Esophagus muscularis mucosa (tissue), 4 donors: ENCODE measurements around the gene TRAK1. TPM values are rescaled to one million over a fixed set of nuclear protein-coding genes. Genes with fewer than 3 reads are reported as not detected.

Experiments used
- DNase-seq: peaks from one replicate; pipeline ENCODE4 v3.0.0-alpha.2; 2017; ENCODE audit errors: extremely low spot score
- H3K27ac ChIP-seq, 4 donors: fragments of 200-600 bp; sonication (generic); replicated peaks in 1 of 4; 1 replicate in 3 of 4; 2 replicates in 1 of 4; pipeline ENCODE4 v1.5.1; 2016 to 2019; ENCODE audit warnings: mild to moderate bottlenecking in 1 of 4
- H3K27me3 ChIP-seq, 4 donors: fragments of 200-600 bp; sonication (generic); one replicate each; pipeline versions ENCODE4 v1.5.1 to v1.6.0; 2016 to 2019
- H3K36me3 ChIP-seq, 4 donors: fragments of 200-600 bp; sonication (generic); one replicate each; pipeline ENCODE4 v1.5.1; 2016 to 2019
- H3K4me1 ChIP-seq, 4 donors: fragments of 200-600 bp; sonication (generic); one replicate each; pipeline ENCODE4 v1.5.1; 2016 to 2019
- H3K4me3 ChIP-seq, 4 donors: fragments of 200-600 bp; sonication (generic); 1 replicate in 2 of 4; 2 replicates in 2 of 4; pipeline ENCODE4 v1.5.1; 2016 to 2019; ENCODE audit warnings: mild to moderate bottlenecking in 4 of 4, moderate library complexity in 1 of 4
- H3K9me3 ChIP-seq, 4 donors: fragments of 200-600 bp; sonication (generic); 1 replicate in 3 of 4; 2 replicates in 1 of 4; pipeline ENCODE4 v1.5.1; 2016 to 2019
- EP300 ChIP-seq: sonication (generic); formaldehyde crosslinking; IDR thresholded peaks from one replicate; pipeline ENCODE4 v1.6.1; 2017; ENCODE audit warnings: antibody characterized with exemption
- POLR2A ChIP-seq: fragments of 450-650 bp; IDR thresholded peaks from one replicate; pipeline ENCODE4 v1.6.1; 2017; ENCODE audit warnings: antibody characterized with exemption, moderate library complexity, mild to moderate bottlenecking, low read depth
- POLR2AphosphoS5 ChIP-seq, 2 donors: sonication (generic); formaldehyde crosslinking; IDR thresholded peaks; one replicate each; pipeline ENCODE4 v1.6.1; 2017; ENCODE audit warnings: antibody characterized with exemption in 2 of 2
- WGBS: methylation state at CpG from one replicate; pipeline ENCODE4 v1.1.5; 2018; 5-methylcytosine and 5-hydroxymethylcytosine counted together
- intact Hi-C: fragments of 100-400 bp; cut with DNase I; formaldehyde crosslinking; loops from one replicate; pipeline ENCODE4 v1.15.1; 2023
- total RNA-seq, 4 donors: library from RNA; depleted of rRNA; stranded (reverse); fragments of >200 nt; gene quantifications; one replicate each; pipeline versions ENCODE4 v1.1.0 to v1.2.1, GENCODE V29; 2016
- TF ChIP-seq, protein P1 (sequence below), 3 experiments: fragments of 200-600 bp in 2 of 3; fragments of 450-650 bp in 1 of 3; sonication (generic) in 2 of 3; IDR thresholded peaks; one replicate each; pipeline ENCODE4 v1.5.1; 2017 to 2019; ENCODE audit warnings: antibody characterized with exemption in 3 of 3, mild to moderate bottlenecking in 2 of 3, moderate library complexity in 1 of 3

TRAK1 gene
- total RNA-seq, 4 donors from 2014 or later = 45.7 to 74.8 (median 57.7) TPM

DNA sequence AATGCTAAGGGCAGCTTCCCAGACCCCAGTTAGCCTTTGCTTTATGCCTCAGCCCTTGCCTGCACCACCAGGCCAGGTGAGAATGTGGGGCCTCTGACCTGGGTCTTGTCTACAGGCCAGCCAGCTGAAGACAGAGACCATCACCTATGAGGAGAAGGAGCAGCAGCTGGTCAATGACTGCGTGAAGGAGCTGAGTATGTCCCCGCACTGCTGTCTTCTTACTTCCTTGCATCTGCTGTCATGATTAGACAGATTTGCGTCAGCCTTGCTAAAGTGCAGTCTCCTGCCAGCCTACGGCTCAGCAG, 100.2 kb downstream of the TRAK1 start:
- 72% methylated on average over 4 of the region's 4 CpGs for WGBS
- Histone ChIP-seq H3K27ac (no peak overlapping the region), H3K4me3 (no peak overlapping the region), H3K4me1 (peaks cover 31 to 53% (median 38%) of the 10 kb centered on the region in 4 donors), H3K36me3 (peaks cover 25 to 61% (median 42%) of the 10 kb centered on the region in 4 donors), H3K9me3 (no peaks in the 10 kb centered on the region), H3K27me3 (no peaks in the 10 kb centered on the region)
- intact Hi-C loops = loop anchor here (5.0 kb wide), 2 partner anchors 69 to 294 kb away; no protein-coding TSS in a partner anchor
- DNase-seq = no peak
- no peak for TF ChIP-seq POLR2AphosphoS5 (IDR thresholded peaks at IDR 0.05)
- no peak for TF ChIP-seq POLR2A
- TF ChIP-seq EP300 = no peak
- TF ChIP-seq, protein P1, sequence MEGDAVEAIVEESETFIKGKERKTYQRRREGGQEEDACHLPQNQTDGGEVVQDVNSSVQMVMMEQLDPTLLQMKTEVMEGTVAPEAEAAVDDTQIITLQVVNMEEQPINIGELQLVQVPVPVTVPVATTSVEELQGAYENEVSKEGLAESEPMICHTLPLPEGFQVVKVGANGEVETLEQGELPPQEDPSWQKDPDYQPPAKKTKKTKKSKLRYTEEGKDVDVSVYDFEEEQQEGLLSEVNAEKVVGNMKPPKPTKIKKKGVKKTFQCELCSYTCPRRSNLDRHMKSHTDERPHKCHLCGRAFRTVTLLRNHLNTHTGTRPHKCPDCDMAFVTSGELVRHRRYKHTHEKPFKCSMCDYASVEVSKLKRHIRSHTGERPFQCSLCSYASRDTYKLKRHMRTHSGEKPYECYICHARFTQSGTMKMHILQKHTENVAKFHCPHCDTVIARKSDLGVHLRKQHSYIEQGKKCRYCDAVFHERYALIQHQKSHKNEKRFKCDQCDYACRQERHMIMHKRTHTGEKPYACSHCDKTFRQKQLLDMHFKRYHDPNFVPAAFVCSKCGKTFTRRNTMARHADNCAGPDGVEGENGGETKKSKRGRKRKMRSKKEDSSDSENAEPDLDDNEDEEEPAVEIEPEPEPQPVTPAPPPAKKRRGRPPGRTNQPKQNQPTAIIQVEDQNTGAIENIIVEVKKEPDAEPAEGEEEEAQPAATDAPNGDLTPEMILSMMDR (IDR thresholded peaks at IDR 0.05) = no peak

DNA sequence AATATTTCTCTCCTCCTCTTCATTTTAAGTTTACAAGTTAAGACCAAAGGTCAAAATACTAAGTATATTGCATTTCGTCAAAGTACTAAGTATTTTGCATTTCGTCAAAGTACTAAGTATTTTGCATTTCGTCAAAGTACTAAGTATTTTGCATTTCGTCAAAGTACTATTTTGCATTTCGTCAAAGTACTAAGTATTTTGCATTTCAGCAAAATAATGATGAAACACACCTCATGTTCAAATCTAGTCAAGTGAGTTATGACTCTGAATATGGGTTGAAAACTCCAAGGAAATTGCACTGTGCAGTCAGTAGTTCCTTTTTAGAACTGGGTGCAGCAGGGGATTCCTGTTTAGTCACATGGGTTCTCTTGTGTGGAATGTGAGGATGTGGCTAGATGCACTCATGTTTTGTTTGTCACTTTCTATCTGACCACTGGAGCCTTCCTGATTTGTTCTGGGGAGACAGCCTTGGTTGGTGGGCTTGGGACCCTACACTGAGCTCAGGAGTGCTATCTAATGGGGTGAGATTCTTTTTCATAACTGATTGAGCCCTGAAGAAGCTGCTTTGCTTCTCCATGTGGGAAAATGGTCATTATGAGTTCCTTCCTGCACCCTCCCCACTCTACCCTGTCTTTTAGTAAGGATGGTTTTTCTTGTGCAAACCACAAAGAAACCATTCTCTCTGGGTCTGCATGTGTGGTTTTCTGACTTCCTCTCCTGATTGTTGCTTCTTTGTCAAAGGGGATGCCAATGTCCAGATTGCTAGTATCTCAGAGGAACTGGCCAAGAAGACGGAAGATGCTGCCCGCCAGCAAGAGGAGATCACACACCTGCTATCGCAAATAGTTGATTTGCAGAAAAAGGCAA, 101.4 kb downstream of the TRAK1 start:
- TF ChIP-seq POLR2A (no peak), POLR2AphosphoS5 (IDR thresholded peaks at IDR 0.05) (no peak), EP300 (no peak)
- TF ChIP-seq, protein P1 (IDR thresholded peaks at IDR 0.05) = no peak
- intact Hi-C loops = loop anchor here (5.0 kb wide), 2 partner anchors 70 to 295 kb away; no protein-coding TSS in a partner anchor
- WGBS = 80% methylated on average over 8 of the region's 8 CpGs
- H3K9me3 ChIP-seq = no peaks in the 10 kb centered on the region
- H3K27me3 ChIP-seq = no peaks in the 10 kb centered on the region
- no peak overlapping the region for H3K4me3 ChIP-seq
- no peak overlapping the region for H3K27ac ChIP-seq
- peaks cover 31 to 48% (median 38%) of the 10 kb centered on the region in 4 donors for H3K4me1 ChIP-seq
- no peak for DNase-seq
- peaks cover 35 to 72% (median 50%) of the 10 kb centered on the region in 4 donors for H3K36me3 ChIP-seq

DNA sequence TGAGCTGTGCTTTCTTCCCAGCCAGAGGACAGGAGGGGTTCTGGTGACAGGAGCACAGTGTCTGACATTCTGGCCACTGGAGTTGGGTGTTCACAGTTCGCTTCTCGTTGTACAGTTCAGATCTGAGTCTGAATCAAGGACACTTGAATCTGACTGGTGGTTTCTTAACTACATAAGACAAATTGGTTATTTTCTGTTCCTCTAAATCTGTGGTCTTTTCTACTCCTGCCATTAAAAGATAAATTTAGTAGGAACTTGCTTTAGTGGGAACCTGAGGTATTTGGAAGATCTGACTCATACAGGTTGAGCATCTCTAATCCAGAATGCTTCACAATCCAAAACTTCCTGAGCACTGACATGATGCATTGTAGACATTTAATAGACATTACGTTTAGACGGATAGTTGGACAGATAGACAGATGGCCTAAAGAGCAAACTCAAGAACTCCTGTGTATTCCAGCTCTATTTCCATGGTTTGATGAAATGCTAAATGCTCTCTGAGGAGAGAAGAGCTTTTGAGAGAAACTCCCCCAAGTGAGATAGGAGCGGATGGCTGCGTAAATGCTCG, 103.9 kb downstream of the TRAK1 start:
- H3K4me3 ChIP-seq = no peak overlapping the region
- TF ChIP-seq EP300 = no peak
- TF ChIP-seq, protein P1 (IDR thresholded peaks at IDR 0.05) = no peak
- no peak for TF ChIP-seq POLR2AphosphoS5 (IDR thresholded peaks at IDR 0.05)
- TF ChIP-seq POLR2A = no peak
- H3K27me3 ChIP-seq = no peaks in the 10 kb centered on the region
- WGBS = 82% methylated on average over 7 of the region's 7 CpGs
- no peak overlapping the region for H3K27ac ChIP-seq
- no peak for DNase-seq
- intact Hi-C loops = loop anchor here (5.0 kb wide), 2 partner anchors 73 to 298 kb away; no protein-coding TSS in a partner anchor
- peaks cover 23 to 27% (median 26%) of the 10 kb centered on the region in 4 donors for H3K4me1 ChIP-seq
- H3K36me3 ChIP-seq = peaks cover 53 to 77% (median 62%) of the 10 kb centered on the region in 4 donors
- H3K9me3 ChIP-seq = no peaks in the 10 kb centered on the region

DNA sequence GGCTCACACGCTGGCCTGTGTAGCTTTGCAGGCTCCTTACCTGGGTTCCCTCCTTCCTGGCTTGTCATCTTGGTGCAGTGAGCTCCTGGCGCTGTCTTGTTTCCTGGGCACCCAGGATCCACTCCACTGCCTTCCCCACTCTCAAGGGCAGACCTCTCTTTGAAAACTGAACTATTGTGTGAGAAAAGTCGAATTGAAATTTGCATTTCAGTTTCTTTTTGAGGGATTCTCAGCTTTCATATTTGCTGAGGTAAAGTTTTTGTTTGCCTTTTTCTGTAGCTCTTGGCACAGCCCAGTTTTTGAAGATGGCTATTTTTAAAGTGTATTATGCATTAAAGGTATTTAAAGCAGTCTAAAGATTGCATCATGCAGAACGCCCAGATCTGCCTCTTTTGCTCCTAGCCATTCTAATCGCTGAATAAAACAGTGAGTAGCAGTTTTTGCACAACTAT, 104.7 kb downstream of the TRAK1 start:
- Histone ChIP-seq H3K4me1 (peaks cover 14 to 18% (median 17%) of the 10 kb centered on the region in 4 donors), H3K27ac (peak overlapping the region in 1 of 4 donors; percentile 4), H3K9me3 (no peaks in the 10 kb centered on the region), H3K4me3 (no peak overlapping the region), H3K36me3 (peaks cover 61 to 83% (median 71%) of the 10 kb centered on the region in 4 donors), H3K27me3 (no peaks in the 10 kb centered on the region)
- 77% methylated on average over 5 of the region's 5 CpGs for WGBS
- intact Hi-C loops = no loop called here
- TF ChIP-seq, protein P1 (IDR thresholded peaks at IDR 0.05) = no peak
- no peak for TF ChIP-seq POLR2A
- no peak for TF ChIP-seq EP300
- no peak for TF ChIP-seq POLR2AphosphoS5 (IDR thresholded peaks at IDR 0.05)
- DNase-seq = no peak
